GM06990 (cell line): ENCODE data around the gene FBH1.
"Not testable (repeated sequence)": the region's sequence is repeated elsewhere in the genome, so short reads cannot be mapped to it uniquely, and the experiment has no call there.

Experiments
- DNase-seq: peaks from one replicate; pipeline ENCODE4 v3.0.0-alpha.2; 2011; ENCODE audit not compliant: insufficient read length; ENCODE audit errors: extremely low read depth
- H3K27me3 ChIP-seq: replicated peaks from 2 replicates; pipeline ENCODE4 v1.6.0; 2011; ENCODE audit warnings: low read length; ENCODE audit not compliant: control insufficient read depth, insufficient read depth
- H3K36me3 ChIP-seq: 2 replicates; pipeline ENCODE4 v1.5.1; 2011; ENCODE audit warnings: low read length; ENCODE audit not compliant: control insufficient read depth, insufficient read depth
- H3K4me3 ChIP-seq: replicated peaks from 2 replicates; pipeline ENCODE4 v1.5.1; 2011; ENCODE audit warnings: low read depth, mild to moderate bottlenecking, control low read depth, low read length
- TF ChIP-seq, protein P1 (sequence below): IDR thresholded peaks from 2 replicates; pipeline ENCODE4 v1.5.1; 2011; ENCODE audit warnings: low read length, control low read depth, mild to moderate bottlenecking, inconsistent platforms; ENCODE audit not compliant: insufficient read depth, poor library complexity, severe bottlenecking

The FBH1 gene

GRCh38 chr10:5889624-5890451, at the start of gene FBH1, which contains the start of gene ANKRD16:
Gene FBH1 (plus strand): TSS chr10:5890243. CDS start chr10:5890346, 103 bp downstream.
Gene ANKRD16 (minus strand): TSS chr10:5889893. CDS start chr10:5889354, 539 bp downstream.
- peaks cover 5% of the 10 kb centered on the region for H3K36me3 ChIP-seq
- DNase-seq = peak; percentile 100
- TF ChIP-seq, protein P1, sequence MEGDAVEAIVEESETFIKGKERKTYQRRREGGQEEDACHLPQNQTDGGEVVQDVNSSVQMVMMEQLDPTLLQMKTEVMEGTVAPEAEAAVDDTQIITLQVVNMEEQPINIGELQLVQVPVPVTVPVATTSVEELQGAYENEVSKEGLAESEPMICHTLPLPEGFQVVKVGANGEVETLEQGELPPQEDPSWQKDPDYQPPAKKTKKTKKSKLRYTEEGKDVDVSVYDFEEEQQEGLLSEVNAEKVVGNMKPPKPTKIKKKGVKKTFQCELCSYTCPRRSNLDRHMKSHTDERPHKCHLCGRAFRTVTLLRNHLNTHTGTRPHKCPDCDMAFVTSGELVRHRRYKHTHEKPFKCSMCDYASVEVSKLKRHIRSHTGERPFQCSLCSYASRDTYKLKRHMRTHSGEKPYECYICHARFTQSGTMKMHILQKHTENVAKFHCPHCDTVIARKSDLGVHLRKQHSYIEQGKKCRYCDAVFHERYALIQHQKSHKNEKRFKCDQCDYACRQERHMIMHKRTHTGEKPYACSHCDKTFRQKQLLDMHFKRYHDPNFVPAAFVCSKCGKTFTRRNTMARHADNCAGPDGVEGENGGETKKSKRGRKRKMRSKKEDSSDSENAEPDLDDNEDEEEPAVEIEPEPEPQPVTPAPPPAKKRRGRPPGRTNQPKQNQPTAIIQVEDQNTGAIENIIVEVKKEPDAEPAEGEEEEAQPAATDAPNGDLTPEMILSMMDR = no peak

DNA sequence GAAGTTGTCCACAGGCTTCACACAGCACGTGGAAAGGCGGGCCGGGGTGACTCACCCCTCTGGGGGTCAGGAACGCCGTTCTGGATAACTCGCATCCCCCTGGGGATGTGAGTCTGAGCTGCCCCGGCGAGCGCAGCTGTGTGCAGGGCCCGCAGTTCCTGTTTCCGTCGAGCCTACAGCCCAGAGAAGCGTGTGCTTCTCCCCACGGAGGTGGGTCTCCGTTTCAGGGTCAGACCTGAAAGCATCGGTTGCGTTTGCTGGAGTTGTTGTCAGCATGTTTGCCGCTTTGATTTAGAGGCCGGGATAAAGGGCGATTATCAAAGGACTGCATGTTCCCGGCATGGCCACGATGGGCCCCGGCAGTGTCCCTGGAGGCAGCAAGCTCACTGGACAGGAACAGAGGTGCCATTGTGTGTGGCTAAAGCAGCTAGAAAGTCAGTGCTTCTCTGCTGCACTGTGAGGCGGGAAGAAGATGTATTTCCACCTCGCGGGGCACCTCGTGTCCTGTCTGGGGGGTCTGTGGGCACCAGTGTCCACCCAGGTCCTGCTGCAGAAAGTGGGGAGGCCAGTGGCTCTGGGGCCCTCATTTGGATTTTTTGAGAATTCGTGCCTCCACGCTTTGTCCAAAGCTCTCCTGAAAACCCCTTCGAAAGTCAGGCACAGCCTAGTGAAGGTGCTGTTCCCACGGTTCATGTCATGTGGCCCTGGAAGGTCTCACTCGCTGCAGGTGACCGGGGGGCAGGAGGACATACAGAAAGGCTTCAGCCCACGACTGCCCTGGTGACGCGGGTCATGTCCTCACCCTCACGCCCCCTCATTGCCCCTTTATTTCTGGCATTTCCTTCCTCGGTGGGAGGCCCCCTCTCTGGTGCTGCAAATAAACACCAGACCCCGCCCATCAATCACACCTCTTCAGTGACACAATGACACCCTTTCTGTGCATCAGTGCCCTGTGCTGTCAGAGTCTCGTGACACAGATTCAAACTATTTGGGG, 49.4 kb upstream of the FBH1 start:
- DNase-seq = peak; percentile 88
- TF ChIP-seq, protein P1 = no peak
- Histone ChIP-seq H3K27me3 (no peaks in the 10 kb centered on the region), H3K36me3 (no peaks in the 10 kb centered on the region), H3K4me3 (peak overlapping the region; percentile 20; the same call in 1 of the 2 replicates)

More at GRCh38 chr10:5889624-5890451, at the start of gene FBH1, which contains the start of gene ANKRD16:
- Histone ChIP-seq H3K27me3 (no peaks in the 10 kb centered on the region), H3K4me3 (peak within 1 kb of the TSS; percentile 82)

- H3K36me3 ChIP-seq = no peaks in the 10 kb centered on the region
- TF ChIP-seq, protein P1 = no peak
- no peaks in the 10 kb centered on the region for H3K27me3 ChIP-seq
- H3K4me3 ChIP-seq = no peak overlapping the region
- no peak for DNase-seq
Measured at GRCh38 chr10:5841965-5842364, 48.1 kb upstream of the FBH1 start.

GRCh38 chr10:5843686-5844344, 46.2 kb upstream of the FBH1 start:
- Histone ChIP-seq H3K27me3 (no peaks in the 10 kb centered on the region), H3K4me3 (no peak overlapping the region), H3K36me3 (no peaks in the 10 kb centered on the region)
- no peak for DNase-seq
- TF ChIP-seq, protein P1 = no peak

GRCh38 chr10:5844345-5845055, 45.5 kb upstream of the FBH1 start:
- Histone ChIP-seq H3K4me3 (no peak overlapping the region), H3K36me3 (no peaks in the 10 kb centered on the region), H3K27me3 (no peaks in the 10 kb centered on the region)
- DNase-seq = no peak
- TF ChIP-seq, protein P1 = no peak

- H3K27me3 ChIP-seq, H3K36me3 ChIP-seq, H3K4me3 ChIP-seq, DNase-seq: not testable (repeated sequence)
Measured at GRCh38 chr10:5846667-5847066, 43.4 kb upstream of the FBH1 start.
